K562 (cell line): ENCODE data around the gene KCNJ9. TPM values are rescaled to one million over a fixed set of nuclear protein-coding genes. Genes with fewer than 3 reads are reported as not detected.

Experiments used
- ARID3B ChIP-seq: fragments of 250-450 bp; sonication (Bioruptor Pico); IDR thresholded peaks from 2 replicates; pipeline ENCODE4 v1.4.0; 2020; ENCODE audit warnings: borderline replicate concordance
- ASH1L ChIP-seq: fragments of 450-650 bp; IDR thresholded peaks from 2 replicates; pipeline ENCODE4 v1.6.1; 2018; ENCODE audit warnings: borderline replicate concordance, mild to moderate bottlenecking, low read depth; ENCODE audit not compliant: partially characterized antibody
- CCNT2 ChIP-seq: IDR thresholded peaks from 2 replicates; pipeline ENCODE4 v1.6.1; 2011; ENCODE audit warnings: borderline replicate concordance, low read depth, mild to moderate bottlenecking, moderate library complexity, mixed read lengths, low read length; ENCODE audit not compliant: insufficient read length; ENCODE audit errors: extremely low read depth
- CHD2 ChIP-seq: IDR thresholded peaks from 2 replicates; pipeline ENCODE4 v1.6.1; 2011; ENCODE audit warnings: low read depth, low read length
- COPS2 ChIP-seq: fragments of 450-650 bp; conservative IDR thresholded peaks from 2 replicates; pipeline ENCODE4 v1.6.1; 2016; ENCODE audit warnings: mild to moderate bottlenecking, moderate library complexity
- E4F1 ChIP-seq: fragments of 250-450 bp; sonication (Bioruptor Pico); IDR thresholded peaks from 2 replicates; pipeline ENCODE4 v1.5.0; 2021; ENCODE audit warnings: mild to moderate bottlenecking, borderline replicate concordance
- EP300 ChIP-seq: IDR thresholded peaks from 2 replicates; pipeline ENCODE4 v1.6.1; 2012; ENCODE audit warnings: low read length, improper control_type of control experiment
- FOXJ3 ChIP-seq: sonication (generic); formaldehyde crosslinking; IDR thresholded peaks from 2 replicates; pipeline ENCODE4 v1.4.0; 2020; ENCODE audit warnings: mild to moderate bottlenecking, missing genetic modification reagents
- FOXK2 ChIP-seq, 2 experiments: fragments of 450-650 bp; IDR thresholded peaks in 1 of 2; conservative IDR thresholded peaks in 1 of 2; 2 replicates each; pipeline ENCODE4 v1.6.1; 2016; ENCODE audit warnings: low read depth in 2 of 2, mild to moderate bottlenecking in 1 of 2
- ILF3 ChIP-seq: fragments of 450-650 bp; IDR thresholded peaks from 2 replicates; pipeline ENCODE4 v1.6.1; 2018; ENCODE audit warnings: antibody characterized with exemption, mild to moderate bottlenecking, moderate library complexity, borderline replicate concordance
- KDM4B ChIP-seq, 2 experiments: fragments of 450-650 bp in 1 of 2; sonication (generic) in 1 of 2; IDR thresholded peaks; 2 replicates each; pipeline ENCODE4 v1.6.1; 2016 to 2017; ENCODE audit warnings: borderline replicate concordance in 2 of 2, antibody characterized with exemption in 1 of 2, low read depth in 1 of 2, mild to moderate bottlenecking in 1 of 2
- MAFF ChIP-seq: IDR thresholded peaks from 2 replicates; pipeline ENCODE4 v1.6.1; 2012; ENCODE audit warnings: low read length, improper control_type of control experiment
- NEUROD1 ChIP-seq: fragments of 150-350 bp; IDR thresholded peaks from 2 replicates; pipeline ENCODE4 v1.6.1; 2014; ENCODE audit warnings: borderline replicate concordance, low read length, low read depth; ENCODE audit not compliant: partially characterized antibody
- POLR3G ChIP-seq: IDR thresholded peaks from 2 replicates; pipeline ENCODE4 v1.6.1; 2011; ENCODE audit not compliant: insufficient read length, insufficient replicate concordance; ENCODE audit errors: extremely low read depth
- RBM25 ChIP-seq: fragments of 200-400 bp; formaldehyde crosslinking; IDR thresholded peaks from 2 replicates; pipeline ENCODE4 v1.6.1; 2018; ENCODE audit warnings: low read length, low read depth, moderate library complexity; ENCODE audit not compliant: severe bottlenecking
- SREBF2 ChIP-seq: sonication (generic); formaldehyde crosslinking; IDR thresholded peaks from 2 replicates; pipeline ENCODE4 v1.4.0; 2020; ENCODE audit warnings: mild to moderate bottlenecking, missing genetic modification reagents
- TFAP4 ChIP-seq: sonication (generic); formaldehyde crosslinking; IDR thresholded peaks from 2 replicates; pipeline ENCODE4 v1.8.0; 2022; ENCODE audit warnings: missing genetic modification reagents, mild to moderate bottlenecking, moderate library complexity, borderline replicate concordance
- ZFP91 ChIP-seq: sonication (generic); formaldehyde crosslinking; IDR thresholded peaks from 2 replicates; pipeline ENCODE4 v1.8.0; 2022; ENCODE audit warnings: mild to moderate bottlenecking, missing genetic modification reagents
- ZNF143 ChIP-seq: sonication (generic); formaldehyde crosslinking; IDR thresholded peaks from 2 replicates; pipeline ENCODE4 v1.9.0; 2022; ENCODE audit warnings: mild to moderate bottlenecking, missing genetic modification reagents
- ZNF436 ChIP-seq: fragments of 250-450, 450-650 bp; sonication (Bioruptor Pico); formaldehyde crosslinking; IDR thresholded peaks from 2 replicates; pipeline ENCODE4 v1.7.0; 2020; ENCODE audit warnings: mild to moderate bottlenecking
- ZNF707 ChIP-seq: fragments of 250-450 bp; sonication (Bioruptor Pico); conservative IDR thresholded peaks from 2 replicates; pipeline ENCODE4 v1.8.0; 2022; ENCODE audit warnings: inconsistent platforms, mild to moderate bottlenecking, moderate library complexity
- polyA plus RNA-seq, 8 experiments: library from polyadenylated mRNA; depleted of rRNA in 4 of 8; stranded (reverse) in 5 of 8; unstranded in 3 of 8; fragments of >200 nt; fragmentation: Nextera tagmentation in 2 of 8; fragmentation: Illumina TruSeq in 1 of 8; extraction: Ambion mirVana in 2 of 8; extraction: Trizol in 1 of 8; gene quantifications; 2 replicates each; pipeline versions ENCODE4 v1.2.1 to v1.2.3, GENCODE V29; 2011 to 2014; ENCODE audit warnings: inconsistent platforms in 1 of 8, missing spikeins in 1 of 8
- total RNA-seq, 7 experiments: library from RNA; depleted of rRNA in 6 of 7; stranded (reverse); fragments of >200 nt in 6 of 7; fragmentation: Illumina TruSeq in 2 of 7; extraction: Trizol in 2 of 7; gene quantifications; 2 replicates each; pipeline versions ENCODE4 v1.2.1 to v1.2.3, GENCODE V29; 2011 to 2021; ENCODE audit warnings: low replicate concordance in 1 of 7

KCNJ9 gene
- total and polyA plus RNA-seq, 9 of the 15 experiments (the other 6 are each of a cell fraction or from before 2014, with no cell fraction given) = not detected

- TF ChIP-seq ZNF143 = no peak
- TF ChIP-seq ZNF707 (CRISPR knock-in tag) = no peak
- TF ChIP-seq ZNF436 = no peak
- peak; percentile 32; the same call in 1 of the 2 replicates for TF ChIP-seq TFAP4
- no peak for TF ChIP-seq NEUROD1
- no peak for TF ChIP-seq KDM4B (IDR thresholded peaks at IDR 0.05; ENCODE audit: borderline replicate concordance in 2 of 2, low read depth in 1 of 2)
- no peak for TF ChIP-seq ILF3
- no peak for TF ChIP-seq FOXK2 (conservative IDR thresholded peaks at IDR 0.05 in 1 of 2, IDR thresholded peaks at IDR 0.05 in 1 of 2; ENCODE audit: low read depth in 2 of 2)
- no peak for TF ChIP-seq CCNT2
- no peak for TF ChIP-seq ASH1L
- TF ChIP-seq E4F1 (CRISPR knock-in tag) = no peak
- no peak for TF ChIP-seq SREBF2 (CRISPR knock-in tag)
- no peak for TF ChIP-seq FOXJ3 (CRISPR knock-in tag)
- TF ChIP-seq MAFF = no peak
- TF ChIP-seq CHD2 = no peak
- TF ChIP-seq COPS2 = no peak
- no peak for TF ChIP-seq ZFP91 (CRISPR knock-in tag)
- TF ChIP-seq RBM25 = no peak
- no peak for TF ChIP-seq POLR3G
- no peak for TF ChIP-seq ARID3B
- TF ChIP-seq EP300 = no peak
Observed at GRCh38 chr1:160085686-160086455, 4.5 kb downstream of the KCNJ9 start (continued).
